OCI-M2 (cell line): ENCODE data around the gene WNT10A.

Experiments
- DNase-seq: peaks from one replicate; lab custom pipeline; 2025; ENCODE audit not compliant: unreplicated experiment; lab: John Stamatoyannopoulos, UW

Gene WNT10A

GRCh38 chr2:218876562-218877219 is 4.0 kb upstream of the WNT10A start:
- DNase-seq, result peak; percentile 32

GRCh38 chr2:218877331-218877730 is 3.3 kb upstream of the WNT10A start:
- DNase-seq, result no peak

- no peak for DNase-seq
These were observed 2.8 kb upstream of the WNT10A start for GRCh38 chr2:218877891-218878290.

GRCh38 chr2:218878486-218878885 is 2.2 kb upstream of the WNT10A start:
- no peak for DNase-seq

- no peak for DNase-seq
These were observed 1.5 kb upstream of the WNT10A start for GRCh38 chr2:218878926-218879761.

- no peak for DNase-seq
These were observed 913 bp upstream of the WNT10A start for GRCh38 chr2:218879776-218880101.

- DNase-seq, result no peak
These were observed 375 bp downstream of the WNT10A start for GRCh38 chr2:218880859-218881594.

- no peak for DNase-seq
These were observed 1.2 kb downstream of the WNT10A start for GRCh38 chr2:218881744-218882460.

- DNase-seq, result no peak
These were observed 1.8 kb downstream of the WNT10A start for GRCh38 chr2:218882461-218882816.

- no peak for DNase-seq
These were observed 2.3 kb downstream of the WNT10A start for GRCh38 chr2:218882866-218883366.

GRCh38 chr2:218883491-218884490 is 3.1 kb downstream of the WNT10A start:
- no peak for DNase-seq

GRCh38 chr2:218884519-218884918 is 3.9 kb downstream of the WNT10A start:
- DNase-seq, result no peak

GRCh38 chr2:218885981-218886947 is 5.6 kb downstream of the WNT10A start:
- no peak for DNase-seq

GRCh38 chr2:218887079-218887478 is 6.4 kb downstream of the WNT10A start:
- DNase-seq, result no peak

GRCh38 chr2:218888341-218888740 is 7.7 kb downstream of the WNT10A start:
- no peak for DNase-seq

GRCh38 chr2:218889937-218890336 is 9.3 kb downstream of the WNT10A start:
- no peak for DNase-seq

GRCh38 chr2:218890369-218890768 is 9.7 kb downstream of the WNT10A start:
- no peak for DNase-seq

- no peak for DNase-seq
These were observed 10.9 kb downstream of the WNT10A start for GRCh38 chr2:218891275-218892135.
